Measurements from ENCODE around the gene SCEL. TPM values are rescaled to one million over a fixed set of nuclear protein-coding genes. Genes with fewer than 3 reads are reported as not detected.

SCEL gene
- polyA plus RNA-seq, 2 of the 4 experiments (the other 2 are of a cell fraction) = 0.06 to 1.4 TPM

DNA sequence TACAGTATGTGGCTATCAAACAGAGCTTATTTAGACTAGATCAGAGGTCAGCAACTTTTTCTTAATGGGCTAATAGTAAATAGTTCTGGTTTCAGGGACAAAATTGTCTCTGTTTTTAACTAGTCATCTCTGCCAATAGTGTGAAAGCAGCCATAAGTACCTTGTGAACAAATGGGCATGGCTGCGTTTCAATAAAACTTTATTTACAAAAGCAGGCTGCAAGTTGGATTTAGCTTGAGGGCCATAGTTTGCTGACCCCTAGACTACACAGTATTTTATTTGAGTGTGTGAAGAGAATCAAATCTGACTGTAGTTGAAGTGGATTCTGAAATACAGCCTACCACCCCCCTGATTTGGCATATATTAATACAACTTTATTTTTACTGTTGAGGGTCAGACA is 75.6 kb downstream of the SCEL start:
- H3K4me1 ChIP-seq = no peaks in the 10 kb centered on the region
- FAIRE-seq (no peak), ATAC-seq (no peak), DNase-seq (ENCODE audit: low read depth in 1 of 2, low spot score in 1 of 2) (no peak)
- H3K27ac ChIP-seq = no peak overlapping the region
- H3K9me3 ChIP-seq = no peaks in the 10 kb centered on the region
- TF ChIP-seq HEYL (CRISPR knock-in tag; IDR thresholded peaks at IDR 0.05) (no peak), JUN (IDR thresholded peaks at IDR 0.05) (no peak), HOXA7 (CRISPR knock-in tag; IDR thresholded peaks at IDR 0.05) (no peak), CHD4 (IDR thresholded peaks at IDR 0.05; ENCODE audit: borderline replicate concordance) (no peak)
- TF ChIP-seq, protein P1, sequence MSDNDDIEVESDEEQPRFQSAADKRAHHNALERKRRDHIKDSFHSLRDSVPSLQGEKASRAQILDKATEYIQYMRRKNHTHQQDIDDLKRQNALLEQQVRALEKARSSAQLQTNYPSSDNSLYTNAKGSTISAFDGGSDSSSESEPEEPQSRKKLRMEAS (IDR thresholded peaks at IDR 0.05) = no peak
- TF ChIP-seq, protein P2, sequence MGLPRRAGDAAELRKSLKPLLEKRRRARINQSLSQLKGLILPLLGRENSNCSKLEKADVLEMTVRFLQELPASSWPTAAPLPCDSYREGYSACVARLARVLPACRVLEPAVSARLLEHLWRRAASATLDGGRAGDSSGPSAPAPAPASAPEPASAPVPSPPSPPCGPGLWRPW (IDR thresholded peaks at IDR 0.05) = no peak
- 80% methylated on average over 1 of the region's 1 CpG for WGBS (ENCODE audit: missing lambda C conversion rate)
- ChIA-PET POLR2A (no interaction called here), CTCF (no interaction called here)
- H3K4me2 ChIP-seq = no peak overlapping the region
- H3K4me3 ChIP-seq = no peak overlapping the region

DNA sequence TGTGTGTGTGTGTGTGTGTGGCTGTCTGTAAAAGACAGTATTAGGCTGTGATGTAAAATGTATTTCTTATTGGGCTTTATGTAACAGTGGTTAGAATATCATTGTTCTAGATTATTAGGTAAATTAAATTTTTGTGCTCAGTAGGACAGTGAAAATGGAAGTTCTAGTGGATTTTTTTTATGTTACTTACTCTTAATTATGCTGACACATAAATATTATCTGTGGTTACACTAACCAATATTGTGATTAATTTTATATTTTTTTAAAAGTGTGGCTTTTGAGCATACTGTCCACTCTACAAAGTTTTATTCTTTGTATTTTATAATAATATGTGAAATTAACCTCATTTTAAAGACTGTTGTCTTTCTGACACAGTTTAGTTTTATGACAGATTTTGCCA is 80.5 kb downstream of the SCEL start:
- no peak overlapping the region for H3K4me3 ChIP-seq
- H3K27ac ChIP-seq = no peak overlapping the region
- no peak overlapping the region for H3K4me2 ChIP-seq
- CTCF ChIA-PET = interaction anchor here (0.6 kb wide), 1 partner anchor 1828 kb away, joined by 3 read pairs; no protein-coding TSS in a partner anchor
- FAIRE-seq = no peak
- POLR2A ChIA-PET = interaction anchor here (0.7 kb wide), 1 partner anchor 815 kb away, joined by 9 read pairs; no protein-coding TSS in a partner anchor
- TF ChIP-seq SMC3 (IDR thresholded peaks at IDR 0.05) (no peak), ESRRA (IDR thresholded peaks at IDR 0.05; ENCODE audit: borderline replicate concordance, low read length) (no peak), TP53 (CRISPR knock-in tag; IDR thresholded peaks at IDR 0.05) (no peak), JUN (IDR thresholded peaks at IDR 0.05) (no peak), HEYL (CRISPR knock-in tag; IDR thresholded peaks at IDR 0.05) (no peak), HOXA7 (CRISPR knock-in tag; IDR thresholded peaks at IDR 0.05) (no peak)
- TF ChIP-seq, protein P3, sequence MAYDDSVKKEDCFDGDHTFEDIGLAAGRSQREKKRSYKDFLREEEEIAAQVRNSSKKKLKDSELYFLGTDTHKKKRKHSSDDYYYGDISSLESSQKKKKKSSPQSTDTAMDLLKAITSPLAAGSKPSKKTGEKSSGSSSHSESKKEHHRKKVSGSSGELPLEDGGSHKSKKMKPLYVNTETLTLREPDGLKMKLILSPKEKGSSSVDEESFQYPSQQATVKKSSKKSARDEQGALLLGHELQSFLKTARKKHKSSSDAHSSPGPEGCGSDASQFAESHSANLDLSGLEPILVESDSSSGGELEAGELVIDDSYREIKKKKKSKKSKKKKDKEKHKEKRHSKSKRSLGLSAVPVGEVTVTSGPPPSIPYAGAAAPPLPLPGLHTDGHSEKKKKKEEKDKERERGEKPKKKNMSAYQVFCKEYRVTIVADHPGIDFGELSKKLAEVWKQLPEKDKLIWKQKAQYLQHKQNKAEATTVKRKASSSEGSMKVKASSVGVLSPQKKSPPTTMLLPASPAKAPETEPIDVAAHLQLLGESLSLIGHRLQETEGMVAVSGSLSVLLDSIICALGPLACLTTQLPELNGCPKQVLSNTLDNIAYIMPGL (CRISPR knock-in tag; IDR thresholded peaks at IDR 0.05; ENCODE audit: borderline replicate concordance) = no peak
- TF ChIP-seq, protein P4, sequence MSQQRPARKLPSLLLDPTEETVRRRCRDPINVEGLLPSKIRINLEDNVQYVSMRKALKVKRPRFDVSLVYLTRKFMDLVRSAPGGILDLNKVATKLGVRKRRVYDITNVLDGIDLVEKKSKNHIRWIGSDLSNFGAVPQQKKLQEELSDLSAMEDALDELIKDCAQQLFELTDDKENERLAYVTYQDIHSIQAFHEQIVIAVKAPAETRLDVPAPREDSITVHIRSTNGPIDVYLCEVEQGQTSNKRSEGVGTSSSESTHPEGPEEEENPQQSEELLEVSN (IDR thresholded peaks at IDR 0.05; ENCODE audit: borderline replicate concordance, low read depth) = no peak
- no peak for ATAC-seq
- no peak for DNase-seq (ENCODE audit: low read depth in 1 of 2, low spot score in 1 of 2)
- H3K9me3 ChIP-seq = no peaks in the 10 kb centered on the region
- no peaks in the 10 kb centered on the region for H3K4me1 ChIP-seq

DNA sequence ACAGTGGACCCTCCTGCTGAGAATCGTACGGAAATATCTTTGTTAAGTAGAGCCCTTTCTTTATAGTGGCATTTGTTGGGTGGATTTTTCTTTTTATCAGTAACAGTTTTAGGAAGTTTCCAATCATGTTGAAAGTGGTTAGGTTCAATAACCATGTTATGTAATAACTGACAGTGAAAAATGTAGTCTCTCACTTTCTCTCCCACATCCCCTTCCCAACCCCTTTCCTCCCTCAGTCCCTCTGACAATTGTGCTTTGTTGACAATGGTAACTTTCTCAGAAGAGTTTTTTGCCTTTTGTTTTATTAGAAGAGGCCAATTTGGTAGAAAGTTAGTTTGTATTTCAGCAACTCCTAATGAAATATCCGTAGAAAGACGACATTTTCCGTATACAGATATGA is 84.1 kb downstream of the SCEL start:
- POLR2A ChIA-PET = no interaction called here
- FAIRE-seq (no peak), DNase-seq (ENCODE audit: low read depth in 1 of 2, low spot score in 1 of 2) (no peak), ATAC-seq (no peak)
- H3K4me2 ChIP-seq = no peak overlapping the region
- H3K4me1 ChIP-seq = no peaks in the 10 kb centered on the region
- no peak overlapping the region for H3K4me3 ChIP-seq
- no peak overlapping the region for H3K27ac ChIP-seq
- CTCF ChIA-PET = no interaction called here
- no peak for TF ChIP-seq ESRRA (IDR thresholded peaks at IDR 0.05; ENCODE audit: borderline replicate concordance, low read length)
- no peak for TF ChIP-seq RNF2 (IDR thresholded peaks at IDR 0.05; ENCODE audit: borderline replicate concordance, low read depth)
- TF ChIP-seq POLR2A (IDR thresholded peaks at IDR 0.05; ENCODE audit: low read length) = no peak
- TF ChIP-seq PHF8 (IDR thresholded peaks at IDR 0.05; ENCODE audit: borderline replicate concordance, low read depth) = no peak
- TF ChIP-seq HOXA7 (CRISPR knock-in tag; IDR thresholded peaks at IDR 0.05) = no peak
- TF ChIP-seq MAFK (IDR thresholded peaks at IDR 0.05; ENCODE audit: partially characterized antibody) = no peak
- TF ChIP-seq NFE2L2 (conservative IDR thresholded peaks at IDR 0.05; ENCODE audit: low read length) = no peak
- 54% methylated on average over 5 of the region's 5 CpGs for WGBS (ENCODE audit: missing lambda C conversion rate)
- H3K9me3 ChIP-seq = no peaks in the 10 kb centered on the region

DNA sequence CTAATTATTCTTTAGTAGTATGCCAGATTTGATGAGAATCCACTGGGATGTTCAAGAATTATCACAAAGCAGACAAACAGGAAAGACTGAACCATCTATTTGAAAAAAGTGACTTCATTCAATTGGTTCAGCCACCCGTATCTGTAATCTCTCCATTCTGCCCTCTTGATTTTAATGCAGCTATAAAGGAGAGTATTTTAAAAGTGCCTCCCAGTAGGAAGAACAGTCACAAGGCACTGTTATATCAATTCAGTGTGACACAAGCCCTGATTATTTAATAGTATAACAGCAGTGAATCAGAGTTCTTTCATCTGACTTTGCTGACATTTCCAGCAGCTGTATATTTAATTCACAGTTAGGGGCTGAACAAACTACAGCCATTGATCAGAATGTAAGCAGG is 84.6 kb downstream of the SCEL start:
- FAIRE-seq = no peak
- no peak for TF ChIP-seq TP53 (CRISPR knock-in tag; IDR thresholded peaks at IDR 0.05)
- TF ChIP-seq KDM1A (IDR thresholded peaks at IDR 0.05; ENCODE audit: low read depth) = no peak
- no peak for TF ChIP-seq POLR2A (IDR thresholded peaks at IDR 0.05; ENCODE audit: low read length)
- TF ChIP-seq, protein P5, sequence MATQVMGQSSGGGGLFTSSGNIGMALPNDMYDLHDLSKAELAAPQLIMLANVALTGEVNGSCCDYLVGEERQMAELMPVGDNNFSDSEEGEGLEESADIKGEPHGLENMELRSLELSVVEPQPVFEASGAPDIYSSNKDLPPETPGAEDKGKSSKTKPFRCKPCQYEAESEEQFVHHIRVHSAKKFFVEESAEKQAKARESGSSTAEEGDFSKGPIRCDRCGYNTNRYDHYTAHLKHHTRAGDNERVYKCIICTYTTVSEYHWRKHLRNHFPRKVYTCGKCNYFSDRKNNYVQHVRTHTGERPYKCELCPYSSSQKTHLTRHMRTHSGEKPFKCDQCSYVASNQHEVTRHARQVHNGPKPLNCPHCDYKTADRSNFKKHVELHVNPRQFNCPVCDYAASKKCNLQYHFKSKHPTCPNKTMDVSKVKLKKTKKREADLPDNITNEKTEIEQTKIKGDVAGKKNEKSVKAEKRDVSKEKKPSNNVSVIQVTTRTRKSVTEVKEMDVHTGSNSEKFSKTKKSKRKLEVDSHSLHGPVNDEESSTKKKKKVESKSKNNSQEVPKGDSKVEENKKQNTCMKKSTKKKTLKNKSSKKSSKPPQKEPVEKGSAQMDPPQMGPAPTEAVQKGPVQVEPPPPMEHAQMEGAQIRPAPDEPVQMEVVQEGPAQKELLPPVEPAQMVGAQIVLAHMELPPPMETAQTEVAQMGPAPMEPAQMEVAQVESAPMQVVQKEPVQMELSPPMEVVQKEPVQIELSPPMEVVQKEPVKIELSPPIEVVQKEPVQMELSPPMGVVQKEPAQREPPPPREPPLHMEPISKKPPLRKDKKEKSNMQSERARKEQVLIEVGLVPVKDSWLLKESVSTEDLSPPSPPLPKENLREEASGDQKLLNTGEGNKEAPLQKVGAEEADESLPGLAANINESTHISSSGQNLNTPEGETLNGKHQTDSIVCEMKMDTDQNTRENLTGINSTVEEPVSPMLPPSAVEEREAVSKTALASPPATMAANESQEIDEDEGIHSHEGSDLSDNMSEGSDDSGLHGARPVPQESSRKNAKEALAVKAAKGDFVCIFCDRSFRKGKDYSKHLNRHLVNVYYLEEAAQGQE (IDR thresholded peaks at IDR 0.05) = no peak
- TF ChIP-seq ZNF302 (CRISPR knock-in tag; IDR thresholded peaks at IDR 0.05) = no peak
- TF ChIP-seq ZFP36 (IDR thresholded peaks at IDR 0.05; ENCODE audit: borderline replicate concordance, partially characterized antibody) = no peak
- no peak for TF ChIP-seq KDM5A (IDR thresholded peaks at IDR 0.05)
- no peak for DNase-seq (ENCODE audit: low read depth in 1 of 2, low spot score in 1 of 2)
- ATAC-seq = no peak
- H3K9me3 ChIP-seq = no peaks in the 10 kb centered on the region
- H3K4me1 ChIP-seq = no peaks in the 10 kb centered on the region
- 68% methylated on average over 1 of the region's 1 CpG for WGBS (ENCODE audit: missing lambda C conversion rate)
- H3K4me2 ChIP-seq = no peak overlapping the region
- H3K27ac ChIP-seq = no peak overlapping the region
- H3K4me3 ChIP-seq = no peak overlapping the region
- ChIA-PET CTCF (no interaction called here), POLR2A (no interaction called here)
